A549 (cell line): ENCODE results near the gene USP2. TPM values are rescaled to one million over a fixed set of nuclear protein-coding genes. Genes with fewer than 3 reads are reported as not detected.

Source experiments
- ATAC-seq, 2 experiments: fragments of 200-7000 bp in 1 of 2; fragments of >200 bp in 1 of 2; cut with Nextera tagmentation in 1 of 2; cut with Tn5 transposase in 1 of 2; 3 replicates each; pipeline versions ENCODE4 v1.8.0 to v1.9.1; 2018 to 2020; ENCODE audit warnings: mild to moderate bottlenecking in 1 of 2, moderate library complexity in 1 of 2
- CTCF ChIA-PET: fragments of 300-600 bp; sonication (Branson Sonifier 250); formaldehyde crosslinking; extraction: SDS; loops from one replicate; lab custom pipeline; 2021; ENCODE audit warnings: antibody characterized with exemption, inconsistent platforms; lab: Yijun Ruan, JAX
- POLR2A ChIA-PET: fragments of 350-600 bp; formaldehyde crosslinking; extraction: SDS; loops from one replicate; lab custom pipeline; 2021; ENCODE audit warnings: antibody characterized with exemption, inconsistent platforms; lab: Yijun Ruan, JAX
- DNase-seq, 2 experiments: peaks; one replicate each; pipeline versions ENCODE4 v3.0.0 to v3.0.0-alpha.2; 2011 to 2016; ENCODE audit warnings: low read depth in 1 of 2, low spot score in 1 of 2
- FAIRE-seq: peaks from 2 replicates; lab custom pipeline; 2011; peaks lifted over from hg19 to GRCh38; lab: Jason Lieb, UNC
- H3K27ac ChIP-seq, 2 experiments: fragments of >200 bp; sonication (Bioruptor Twin); formaldehyde crosslinking; 3 replicates each; pipeline ENCODE4 v1.5.1; 2016 to 2017
- H3K4me1 ChIP-seq: fragments of >200 bp; sonication (Bioruptor Twin); formaldehyde crosslinking; 3 replicates; pipeline ENCODE4 v1.6.1; 2016
- H3K4me2 ChIP-seq: fragments of >200 bp; sonication (Bioruptor Twin); formaldehyde crosslinking; 3 replicates; pipeline ENCODE4 v1.6.1; 2016
- H3K4me3 ChIP-seq: fragments of >200 bp; sonication (Bioruptor Twin); formaldehyde crosslinking; 3 replicates; pipeline ENCODE4 v1.5.1; 2016
- H3K9me3 ChIP-seq: fragments of >200 bp; sonication (Bioruptor Twin); formaldehyde crosslinking; 3 replicates; pipeline ENCODE4 v1.6.1; 2016
- BCL3 ChIP-seq: fragments of >200 bp; sonication (Bioruptor Twin); formaldehyde crosslinking; IDR thresholded peaks from 3 replicates; pipeline ENCODE4 v1.6.1; 2016
- CBX2 ChIP-seq: fragments of 200-600 bp; sonication (generic); IDR thresholded peaks from 2 replicates; pipeline ENCODE4 v1.6.1; 2016; ENCODE audit warnings: low read depth, mild to moderate bottlenecking, borderline replicate concordance
- CBX8 ChIP-seq: fragments of 200-600 bp; sonication (generic); IDR thresholded peaks from 2 replicates; pipeline ENCODE4 v1.6.1; 2016
- CEBPB ChIP-seq, 2 experiments: fragments of >200 bp in 1 of 2; sonication (Bioruptor Twin) in 1 of 2; formaldehyde crosslinking in 1 of 2; IDR thresholded peaks; 2 replicates each; pipeline ENCODE4 v1.6.1; 2012 to 2016
- EHF ChIP-seq: fragments of 250-450 bp; sonication (Bioruptor Pico); IDR thresholded peaks from 2 replicates; pipeline ENCODE4 v1.5.0; 2020; ENCODE audit warnings: mild to moderate bottlenecking
- EHMT2 ChIP-seq: fragments of 200-600 bp; sonication (generic); IDR thresholded peaks from 2 replicates; pipeline ENCODE4 v1.6.1; 2016; ENCODE audit warnings: antibody characterized with exemption, low read depth, mild to moderate bottlenecking, moderate library complexity
- ESRRA ChIP-seq: fragments of 150-350 bp; IDR thresholded peaks from 2 replicates; pipeline ENCODE4 v1.6.1; 2014; ENCODE audit warnings: mild to moderate bottlenecking, low read length, borderline replicate concordance
- FOSB ChIP-seq: fragments of 250-450 bp; sonication (Bioruptor Pico); IDR thresholded peaks from 2 replicates; pipeline ENCODE4 v1.5.0; 2020; ENCODE audit warnings: mild to moderate bottlenecking, moderate library complexity
- FOSL2 ChIP-seq, 2 experiments: fragments of 450-650 bp in 1 of 2; fragments of >200 bp in 1 of 2; sonication (Bioruptor Twin) in 1 of 2; formaldehyde crosslinking; IDR thresholded peaks; 2 replicates each; pipeline versions ENCODE4 v1.5.0 to v1.6.1; 2016 to 2020; ENCODE audit warnings: mild to moderate bottlenecking in 1 of 2, moderate library complexity in 1 of 2
- HDAC2 ChIP-seq: fragments of 200-600 bp; sonication (generic); IDR thresholded peaks from 2 replicates; pipeline ENCODE4 v1.6.1; 2016
- JUNB ChIP-seq: fragments of >200 bp; sonication (Bioruptor Twin); formaldehyde crosslinking; IDR thresholded peaks from 2 replicates; pipeline ENCODE4 v1.6.1; 2016
- KDM5A ChIP-seq: fragments of 200-600 bp; sonication (generic); IDR thresholded peaks from 2 replicates; pipeline ENCODE4 v1.6.1; 2016; ENCODE audit warnings: antibody characterized with exemption, mild to moderate bottlenecking
- POLR2A ChIP-seq: IDR thresholded peaks from 2 replicates; pipeline ENCODE4 v1.6.1; 2012; ENCODE audit warnings: mild to moderate bottlenecking, low read length
- POLR2AphosphoS2 ChIP-seq: conservative IDR thresholded peaks from 2 replicates; pipeline ENCODE4 v1.6.1; 2012; ENCODE audit warnings: low read length, improper control_type of control experiment, inconsistent platforms
- RARB ChIP-seq: fragments of 250-450 bp; sonication (Bioruptor Pico); IDR thresholded peaks from 2 replicates; pipeline ENCODE4 v1.8.0; 2021; ENCODE audit warnings: mild to moderate bottlenecking, moderate library complexity
- RNF2 ChIP-seq: fragments of 200-600 bp; sonication (generic); IDR thresholded peaks from 2 replicates; pipeline ENCODE4 v1.6.1; 2016; ENCODE audit warnings: low read depth, mild to moderate bottlenecking, antibody characterized with exemption, moderate library complexity, borderline replicate concordance
- TP53 ChIP-seq: fragments of 250-450 bp; sonication (Bioruptor Pico); IDR thresholded peaks from 2 replicates; pipeline ENCODE4 v1.5.0; 2021; ENCODE audit warnings: mild to moderate bottlenecking, moderate library complexity
- ZFP36 ChIP-seq: fragments of 450-650 bp; IDR thresholded peaks from 2 replicates; pipeline ENCODE4 v1.6.1; 2014; ENCODE audit warnings: borderline replicate concordance; ENCODE audit not compliant: partially characterized antibody
- ZNF302 ChIP-seq: fragments of 250-450 bp; sonication (Bioruptor Pico); IDR thresholded peaks from 2 replicates; pipeline ENCODE4 v1.9.0; 2021; ENCODE audit warnings: inconsistent platforms, mild to moderate bottlenecking, moderate library complexity
- WGBS: methylation state at CpG from one replicate; pipeline ENCODE4 v1.1.6; 2017; ENCODE audit errors: missing lambda C conversion rate; 5-methylcytosine and 5-hydroxymethylcytosine counted together
- polyA plus RNA-seq, 4 experiments: library from polyadenylated mRNA; depleted of rRNA in 3 of 4; stranded (reverse); fragments of >200 nt; fragmentation: RNase III in 1 of 4; extraction: RNeasy Plus Mini Kit Qiagen cat#74134 plus additional on column Dnase treatment in 1 of 4; gene quantifications; 2 replicates in 3 of 4; 3 replicates in 1 of 4; pipeline ENCODE4 v1.2.3, GENCODE V29; 2011 to 2017
- TF ChIP-seq, protein P1 (sequence below): fragments of >200 bp; sonication (Bioruptor Twin); formaldehyde crosslinking; IDR thresholded peaks from 2 replicates; pipeline ENCODE4 v1.6.1; 2016
- TF ChIP-seq, protein P2 (sequence below): IDR thresholded peaks from 2 replicates; pipeline ENCODE4 v1.6.1; 2012
- TF ChIP-seq, protein P3 (sequence below): fragments of 150-350 bp; IDR thresholded peaks from 2 replicates; pipeline ENCODE4 v1.6.1; 2014; ENCODE audit warnings: low read depth, mild to moderate bottlenecking, low read length

USP2 gene
- polyA plus RNA-seq, 2 of the 4 experiments (the other 2 are of a cell fraction), result 0.30 to 0.48 TPM

DNA sequence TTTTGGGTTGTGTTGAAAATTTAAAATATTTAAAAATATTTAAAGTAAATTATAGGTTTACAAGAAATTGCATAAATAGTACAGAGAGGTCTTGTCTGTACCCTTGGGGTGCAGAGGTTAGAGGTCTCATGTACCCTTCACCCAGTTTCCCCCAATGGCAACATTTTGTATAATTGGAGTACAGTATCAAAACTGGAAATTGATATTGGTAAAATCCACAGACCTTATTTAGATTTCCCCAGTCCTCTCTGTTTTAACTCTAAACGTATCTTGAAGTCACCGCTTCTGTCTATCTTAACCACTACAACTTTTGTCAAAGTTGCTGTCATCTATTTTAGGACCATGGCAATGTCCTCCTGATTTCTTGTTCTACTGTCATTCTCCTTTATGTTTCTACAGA lies 30.6 kb upstream of the USP2 start (continued):
- no peak for TF ChIP-seq BCL3
- TF ChIP-seq TP53 (CRISPR knock-in tag), result no peak
- TF ChIP-seq RARB (CRISPR knock-in tag), result no peak
- no peak for TF ChIP-seq FOSL2 (IDR thresholded peaks at IDR 0.05)
- no peak for TF ChIP-seq FOSL2 (CRISPR knock-in tag; IDR thresholded peaks at IDR 0.05)
- no peak for TF ChIP-seq POLR2A
- TF ChIP-seq KDM5A, result no peak
- TF ChIP-seq FOSB, result no peak
- no peak for TF ChIP-seq HDAC2
- TF ChIP-seq, all 56 proteins: peak for 0

GRCh38 chr11:119410501-119410900 lies 29.0 kb upstream of the USP2 start:
- no peak overlapping the region for H3K4me2 ChIP-seq
- no peak overlapping the region for H3K27ac ChIP-seq
- ATAC-seq, result no peak
- POLR2A ChIA-PET, result no interaction called here
- H3K4me1 ChIP-seq, result no peaks in the 10 kb centered on the region
- H3K4me3 ChIP-seq, result no peak overlapping the region
- no peak for TF ChIP-seq EHF (CRISPR knock-in tag)
- TF ChIP-seq, protein P1, sequence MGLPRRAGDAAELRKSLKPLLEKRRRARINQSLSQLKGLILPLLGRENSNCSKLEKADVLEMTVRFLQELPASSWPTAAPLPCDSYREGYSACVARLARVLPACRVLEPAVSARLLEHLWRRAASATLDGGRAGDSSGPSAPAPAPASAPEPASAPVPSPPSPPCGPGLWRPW, result no peak
- 67% methylated on average over 1 of the region's 1 CpG for WGBS
- no peak for FAIRE-seq
- H3K9me3 ChIP-seq, result no peaks in the 10 kb centered on the region
- no peak for DNase-seq
- CTCF ChIA-PET, result interaction anchor here (0.6 to 1.3 kb wide), 2 partner anchors 12 to 231 kb away, joined by 3 read pairs; partner anchors contain the start of gene THY1

DNA sequence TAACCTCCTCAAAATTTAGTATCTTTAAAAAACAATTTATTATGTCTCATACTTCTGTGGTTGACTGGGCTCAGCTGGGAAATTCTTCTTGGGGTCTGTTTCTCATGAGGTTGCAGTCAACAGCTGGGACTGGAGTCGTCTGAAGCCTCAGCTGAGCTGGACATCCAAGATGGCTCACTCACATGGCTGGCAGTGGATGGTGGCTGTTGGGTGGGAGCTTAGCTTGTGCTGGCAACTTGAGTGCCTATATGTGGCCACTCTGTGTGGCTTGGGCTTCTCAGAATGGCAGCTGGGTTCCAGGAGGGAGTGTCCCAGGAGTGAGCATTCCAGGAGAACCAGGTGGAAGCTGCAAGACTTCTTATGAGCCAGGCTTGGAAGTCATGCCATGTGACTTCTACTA lies 28.2 kb upstream of the USP2 start:
- H3K4me3 ChIP-seq, result no peak overlapping the region
- H3K4me1 ChIP-seq, result no peaks in the 10 kb centered on the region
- H3K9me3 ChIP-seq, result no peaks in the 10 kb centered on the region
- no peak overlapping the region for H3K27ac ChIP-seq
- ChIA-PET POLR2A (no interaction called here), CTCF (interaction anchor here (1.3 kb wide), 1 partner anchor 13 kb away, joined by 3 read pairs; the partner anchor contains the start of gene THY1)
- no peak overlapping the region for H3K4me2 ChIP-seq
- no peak for DNase-seq
- ATAC-seq, result no peak
- WGBS, result 50% methylated on average over 1 of the region's 1 CpG
- no peak for FAIRE-seq
- TF ChIP-seq RARB (CRISPR knock-in tag), result no peak
- TF ChIP-seq, protein P2, sequence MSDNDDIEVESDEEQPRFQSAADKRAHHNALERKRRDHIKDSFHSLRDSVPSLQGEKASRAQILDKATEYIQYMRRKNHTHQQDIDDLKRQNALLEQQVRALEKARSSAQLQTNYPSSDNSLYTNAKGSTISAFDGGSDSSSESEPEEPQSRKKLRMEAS, result no peak
- TF ChIP-seq BCL3, result no peak
- TF ChIP-seq POLR2AphosphoS2, result no peak
- TF ChIP-seq, protein P3, sequence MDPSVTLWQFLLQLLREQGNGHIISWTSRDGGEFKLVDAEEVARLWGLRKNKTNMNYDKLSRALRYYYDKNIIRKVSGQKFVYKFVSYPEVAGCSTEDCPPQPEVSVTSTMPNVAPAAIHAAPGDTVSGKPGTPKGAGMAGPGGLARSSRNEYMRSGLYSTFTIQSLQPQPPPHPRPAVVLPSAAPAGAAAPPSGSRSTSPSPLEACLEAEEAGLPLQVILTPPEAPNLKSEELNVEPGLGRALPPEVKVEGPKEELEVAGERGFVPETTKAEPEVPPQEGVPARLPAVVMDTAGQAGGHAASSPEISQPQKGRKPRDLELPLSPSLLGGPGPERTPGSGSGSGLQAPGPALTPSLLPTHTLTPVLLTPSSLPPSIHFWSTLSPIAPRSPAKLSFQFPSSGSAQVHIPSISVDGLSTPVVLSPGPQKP, result no peak
- TF ChIP-seq ZNF302, result no peak
- no peak for TF ChIP-seq TP53 (CRISPR knock-in tag)
- no peak for TF ChIP-seq KDM5A
- no peak for TF ChIP-seq CEBPB (IDR thresholded peaks at IDR 0.05)
- no peak for TF ChIP-seq JUNB
- no peak for TF ChIP-seq ZFP36
- TF ChIP-seq, protein P1, result no peak
- TF ChIP-seq CBX2, result no peak
- no peak for TF ChIP-seq ESRRA
- no peak for TF ChIP-seq CBX8
- no peak for TF ChIP-seq RNF2
- no peak for TF ChIP-seq EHMT2
